Measurements from ENCODE around the gene PLEKHA1.

Gene PLEKHA1

DNA sequence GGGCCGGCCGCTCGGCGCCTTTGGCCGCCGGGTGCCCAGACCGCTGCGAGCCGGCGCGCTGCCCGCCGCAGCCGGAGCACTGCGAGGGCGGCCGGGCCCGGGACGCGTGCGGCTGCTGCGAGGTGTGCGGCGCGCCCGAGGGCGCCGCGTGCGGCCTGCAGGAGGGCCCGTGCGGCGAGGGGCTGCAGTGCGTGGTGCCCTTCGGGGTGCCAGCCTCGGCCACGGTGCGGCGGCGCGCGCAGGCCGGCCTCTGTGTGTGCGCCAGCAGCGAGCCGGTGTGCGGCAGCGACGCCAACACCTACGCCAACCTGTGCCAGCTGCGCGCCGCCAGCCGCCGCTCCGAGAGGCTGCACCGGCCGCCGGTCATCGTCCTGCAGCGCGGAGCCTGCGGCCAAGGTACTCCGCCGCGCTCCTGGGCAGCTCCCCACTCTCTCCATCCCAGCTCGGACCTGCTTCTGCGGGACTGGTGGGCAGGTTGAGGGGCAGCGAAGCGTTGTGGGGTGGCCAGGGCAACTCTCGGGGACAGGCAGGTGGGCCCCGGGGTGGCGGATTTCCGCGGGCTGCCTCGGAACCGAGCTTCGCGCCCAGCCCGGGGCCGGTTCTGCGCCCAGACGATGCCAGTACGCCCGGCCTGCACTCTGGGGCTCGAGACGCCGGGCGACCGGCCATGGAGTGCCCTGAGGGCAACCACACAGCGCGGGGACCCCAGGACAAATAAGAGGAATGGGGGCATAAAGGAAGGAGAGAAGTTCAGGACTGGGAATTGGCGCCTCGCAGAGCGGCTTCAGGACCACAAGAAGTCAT lies 87.4 kb downstream of the PLEKHA1 start:
- no peak for DNase-seq (ENCODE audit: low spot score)

DNA sequence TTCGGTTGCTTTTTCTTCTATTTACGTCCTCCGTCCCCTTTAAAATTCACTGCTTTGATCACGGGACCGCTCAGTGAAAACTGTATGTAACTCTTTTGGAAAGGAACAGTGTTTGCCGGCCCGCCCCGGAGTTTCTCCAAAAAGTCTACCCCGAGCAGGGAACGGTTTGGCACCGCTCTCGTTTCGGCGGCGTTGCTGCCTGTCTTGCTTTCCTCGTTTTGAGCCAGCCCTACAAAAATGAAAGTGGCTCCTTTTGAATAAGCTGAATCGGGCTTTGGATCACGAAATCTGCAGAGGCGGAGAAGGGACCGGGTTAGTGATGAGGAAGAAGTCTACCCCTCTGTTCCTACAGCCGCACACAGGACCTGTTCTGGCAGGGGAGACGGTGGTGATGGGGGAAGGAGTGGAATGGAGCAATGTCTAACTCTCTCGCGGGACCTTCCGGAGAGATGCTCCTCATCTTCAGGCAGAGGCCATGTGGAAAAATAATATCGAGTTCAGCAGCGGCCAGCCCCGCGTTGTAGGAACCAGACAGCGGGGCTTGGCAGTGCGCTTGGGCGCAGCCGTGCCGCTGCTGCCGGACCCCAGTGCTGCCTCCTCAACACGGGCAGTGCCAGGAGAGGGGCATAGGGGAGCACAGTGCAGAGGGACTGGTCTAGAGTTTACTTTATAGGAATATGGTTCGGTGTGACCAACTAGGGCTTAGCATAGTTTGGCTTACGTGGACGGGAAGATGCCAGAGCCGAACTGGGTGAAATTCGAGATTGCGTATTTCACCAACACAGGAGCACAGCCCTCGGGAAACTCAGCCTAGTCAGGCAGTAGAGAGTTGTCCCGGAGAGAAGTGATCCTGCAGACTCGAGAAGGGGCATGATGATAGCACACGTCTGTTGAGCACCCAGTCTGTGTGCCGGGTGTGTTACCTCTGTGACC lies 88.3 kb downstream of the PLEKHA1 start:
- no peak for DNase-seq (ENCODE audit: low spot score)

DNA sequence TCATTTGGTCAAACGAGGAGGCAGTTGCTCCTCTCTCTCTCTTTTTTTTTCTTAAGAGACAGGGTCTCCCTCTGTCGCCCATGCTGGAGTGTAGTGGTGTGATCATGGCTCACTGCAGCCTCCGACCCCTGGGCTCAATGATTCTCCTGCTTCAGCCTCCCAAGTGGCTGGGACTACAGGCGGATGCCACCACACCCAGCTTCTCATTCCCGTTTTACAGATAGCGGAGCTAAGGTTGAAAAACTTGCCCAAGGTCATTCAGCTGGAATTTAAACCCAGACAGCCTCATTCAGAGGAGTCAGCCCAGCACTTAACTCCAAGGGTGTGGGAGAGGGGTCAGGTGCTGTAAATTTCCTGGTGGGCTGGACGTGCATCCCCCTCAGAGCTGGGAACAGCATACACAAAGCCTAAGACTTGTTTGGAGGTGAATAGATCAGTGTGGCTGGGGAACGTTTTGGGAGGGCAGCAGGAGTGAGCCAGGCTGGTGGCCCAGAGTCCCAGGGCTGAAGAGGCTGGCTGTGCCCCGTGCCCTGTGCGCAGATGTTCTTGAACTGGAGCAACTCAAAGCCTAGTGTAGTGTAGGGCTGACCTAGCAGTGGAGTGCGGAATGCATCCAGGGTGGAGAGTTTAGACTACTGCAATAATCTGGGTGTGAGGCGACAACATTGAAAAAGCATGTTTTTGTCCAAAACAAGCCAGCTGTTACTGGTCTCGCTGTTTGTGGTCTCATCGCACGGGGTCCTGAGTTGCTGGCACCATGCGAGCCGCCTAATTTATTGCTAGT lies 89.2 kb downstream of the PLEKHA1 start:
- DNase-seq (ENCODE audit: low spot score), result no peak

DNA sequence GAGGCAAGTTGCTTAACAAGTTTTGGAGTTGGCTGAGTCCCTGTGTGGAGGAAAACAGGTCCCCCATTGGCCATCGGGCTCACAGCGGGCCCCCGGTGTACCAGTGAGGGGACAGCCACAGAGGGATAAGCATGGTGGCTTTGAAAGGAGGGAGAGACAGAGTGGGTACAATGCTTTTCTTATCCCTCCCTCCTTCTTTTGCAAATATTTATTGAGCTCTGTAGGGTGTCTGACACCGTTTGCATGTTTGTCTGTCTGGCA lies 89.7 kb downstream of the PLEKHA1 start:
- DNase-seq (ENCODE audit: low spot score), result no peak

DNA sequence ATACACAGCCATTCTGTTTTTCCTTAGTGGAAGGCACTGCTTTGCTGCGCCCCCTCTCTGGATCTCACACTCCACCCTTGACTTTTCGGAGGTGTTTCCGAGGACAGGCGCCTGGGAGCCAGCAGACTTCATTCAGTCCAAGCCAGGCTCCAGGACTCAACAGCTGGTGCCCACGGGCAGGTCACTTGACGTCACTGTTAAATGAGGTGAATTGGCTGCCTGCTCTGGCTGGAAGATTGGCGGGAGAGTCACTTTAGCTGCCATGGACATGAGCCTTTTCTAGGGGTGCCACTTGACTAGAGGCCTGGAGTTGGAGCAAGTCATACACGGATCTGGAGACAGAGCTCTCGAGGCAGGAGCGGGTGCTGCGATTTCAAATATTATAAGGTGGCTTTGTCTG lies 90.1 kb downstream of the PLEKHA1 start:
- no peak for DNase-seq (ENCODE audit: low spot score)

DNA sequence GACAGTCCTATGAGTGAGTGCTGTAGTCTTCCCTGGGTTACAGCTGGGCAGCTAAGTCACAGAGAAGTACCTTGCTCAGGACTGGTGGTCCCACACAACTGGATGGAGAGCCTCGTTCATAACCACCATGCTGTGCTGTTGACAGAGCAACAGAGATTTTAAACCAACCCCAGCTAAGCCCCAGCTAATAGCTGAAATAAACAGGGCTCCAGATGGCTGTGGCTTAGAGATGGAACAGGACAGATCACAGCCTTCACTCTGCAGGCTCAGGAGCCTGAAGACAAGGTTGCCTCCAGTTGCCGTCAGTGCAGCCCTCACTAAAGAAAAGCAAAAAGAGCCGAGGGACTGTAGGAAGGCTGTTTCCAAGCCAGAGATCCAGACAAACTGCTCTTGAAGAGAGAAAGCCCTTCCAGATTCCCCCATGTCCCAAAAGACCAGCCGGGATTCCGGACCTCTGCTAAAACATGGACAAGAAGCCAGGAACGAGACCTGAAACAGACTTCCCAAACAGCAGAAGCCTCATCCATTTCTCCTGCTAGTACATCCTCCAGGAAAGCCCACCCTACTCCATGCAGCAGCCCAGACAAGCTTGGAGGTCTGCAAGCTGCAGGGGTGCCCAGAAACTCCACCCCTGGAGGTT lies 91.0 kb downstream of the PLEKHA1 start:
- no peak for DNase-seq (ENCODE audit: low spot score)

DNA sequence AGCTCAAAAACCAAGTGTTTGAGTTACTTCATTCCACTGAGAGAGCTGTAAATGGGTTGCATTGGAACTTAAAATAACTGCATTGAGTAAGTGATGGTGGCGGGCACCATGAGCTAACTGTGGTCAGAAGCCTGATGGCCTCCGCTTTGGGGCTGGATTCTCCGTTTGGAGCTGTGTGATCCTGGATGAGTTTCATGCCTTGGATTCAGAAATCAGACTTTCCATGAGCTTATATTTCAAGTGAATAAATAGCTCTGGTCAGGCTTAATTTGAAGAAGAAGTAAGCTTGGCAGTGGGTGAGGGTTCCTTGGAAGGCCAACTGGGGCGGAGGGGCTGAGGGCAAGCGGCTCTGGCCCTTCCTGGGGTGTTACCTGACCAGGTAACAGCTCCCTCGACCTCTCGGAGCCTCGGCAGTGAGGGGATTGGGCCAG lies 92.5 kb downstream of the PLEKHA1 start:
- no peak for DNase-seq (ENCODE audit: low spot score)

DNA sequence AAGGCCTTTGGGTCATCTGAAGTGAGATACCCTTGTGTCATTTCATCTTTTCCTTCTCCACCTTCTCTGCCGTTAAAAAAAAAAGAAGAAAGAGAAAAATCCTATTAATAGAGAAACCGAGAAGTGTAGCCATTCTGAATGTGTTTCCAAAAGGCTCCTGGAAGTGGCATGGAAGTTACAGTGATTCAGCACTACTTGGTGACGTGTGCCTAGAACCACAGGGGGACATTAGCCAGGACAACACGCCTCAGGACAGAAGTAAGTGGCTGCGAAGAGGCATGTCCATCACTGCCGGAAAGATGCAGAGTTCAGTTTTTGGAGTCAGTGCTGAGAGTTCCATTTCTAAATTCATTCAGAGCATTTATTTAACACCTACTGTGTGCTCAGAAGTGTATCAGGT lies 93.2 kb downstream of the PLEKHA1 start:
- no peak for DNase-seq (ENCODE audit: low spot score)

DNA sequence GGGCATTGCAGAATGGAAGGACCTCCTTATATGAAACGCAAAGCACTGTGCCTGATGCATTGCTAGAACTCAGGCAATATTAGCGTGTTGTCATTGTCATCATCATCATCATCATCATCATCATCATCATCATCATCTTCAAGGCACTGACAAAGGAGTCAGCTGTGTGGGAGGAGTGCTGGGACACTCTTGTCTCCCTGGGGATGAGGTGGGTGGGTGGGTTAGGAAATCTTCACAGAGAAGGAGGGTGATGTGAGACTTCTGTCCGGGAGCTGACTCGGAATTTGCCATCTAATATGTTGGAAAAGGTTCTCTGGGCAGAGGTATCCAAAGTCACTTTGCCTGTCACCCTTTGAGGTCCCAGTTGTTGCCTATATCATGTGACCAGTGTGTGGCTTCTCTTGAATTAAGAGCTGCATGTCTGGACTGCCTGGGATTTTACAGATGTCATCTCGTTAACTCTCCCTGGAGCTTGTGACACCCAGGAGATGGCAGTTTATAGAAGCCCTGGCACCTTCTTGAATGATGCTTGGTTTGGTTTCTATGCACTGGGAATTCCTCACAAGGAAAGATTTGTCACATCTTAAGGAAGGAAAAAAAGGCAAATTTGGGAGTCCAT lies 93.9 kb downstream of the PLEKHA1 start:
- DNase-seq (ENCODE audit: low spot score), result no peak

DNA sequence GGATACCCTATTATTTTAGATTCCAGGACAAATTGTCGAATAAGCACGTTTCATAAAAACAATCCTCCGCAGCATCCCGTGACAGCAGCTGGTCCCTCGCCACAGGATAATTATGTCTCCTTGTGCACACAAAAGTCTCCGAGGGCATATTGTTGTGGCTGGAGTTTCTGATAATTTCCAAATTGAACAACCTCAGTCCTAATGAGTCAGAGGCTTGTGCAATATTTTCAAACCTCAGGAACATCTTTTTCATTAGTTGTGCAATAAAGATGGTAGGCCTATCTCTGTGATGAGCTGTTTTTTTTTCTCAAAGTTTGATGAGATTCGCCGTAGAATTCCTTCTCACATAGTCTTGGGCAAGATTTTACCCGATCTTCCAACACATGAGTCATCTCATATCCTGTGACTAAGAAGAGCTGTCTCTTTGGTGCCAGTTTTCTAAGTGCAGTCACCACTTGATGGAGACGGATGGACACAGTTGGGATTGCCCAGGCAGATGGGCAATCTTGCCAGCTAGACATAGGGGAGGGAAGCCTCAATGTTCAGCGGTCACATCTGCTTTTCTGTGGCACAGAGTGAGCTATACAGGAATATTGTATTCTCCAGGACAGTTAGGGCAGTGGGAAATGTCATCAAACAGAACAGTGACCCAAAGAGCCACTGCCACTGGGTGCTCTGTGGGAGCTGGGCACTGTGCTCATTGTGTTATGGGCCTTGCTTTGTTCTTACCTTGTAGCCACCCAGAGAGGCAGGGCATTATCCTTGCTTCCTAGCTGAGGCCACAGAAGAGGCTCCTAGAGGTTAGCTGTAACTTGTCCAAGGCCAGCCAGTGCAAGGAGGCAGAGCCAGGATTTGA lies 94.6 kb downstream of the PLEKHA1 start:
- no peak for DNase-seq (ENCODE audit: low spot score)

DNA sequence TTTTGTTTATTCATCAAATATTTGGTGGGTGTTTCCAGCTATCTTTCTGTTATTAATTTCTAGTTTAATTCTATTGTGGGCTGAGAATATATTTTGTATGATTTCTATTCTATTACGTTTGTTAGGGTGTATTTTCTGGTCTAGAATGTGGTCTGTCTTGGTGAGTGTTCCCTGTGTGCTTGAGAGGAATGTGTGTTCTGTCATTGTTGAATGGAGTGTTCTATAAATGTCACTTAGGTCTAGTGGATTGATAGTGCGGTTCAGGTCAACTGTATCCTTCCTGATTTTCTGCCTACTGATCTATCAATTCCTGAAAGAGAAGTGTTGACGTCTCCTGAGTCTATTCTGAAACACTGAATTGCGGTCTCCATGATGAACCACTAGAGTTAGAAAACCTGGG lies 95.3 kb downstream of the PLEKHA1 start:
- DNase-seq (ENCODE audit: low spot score), result no peak

DNA sequence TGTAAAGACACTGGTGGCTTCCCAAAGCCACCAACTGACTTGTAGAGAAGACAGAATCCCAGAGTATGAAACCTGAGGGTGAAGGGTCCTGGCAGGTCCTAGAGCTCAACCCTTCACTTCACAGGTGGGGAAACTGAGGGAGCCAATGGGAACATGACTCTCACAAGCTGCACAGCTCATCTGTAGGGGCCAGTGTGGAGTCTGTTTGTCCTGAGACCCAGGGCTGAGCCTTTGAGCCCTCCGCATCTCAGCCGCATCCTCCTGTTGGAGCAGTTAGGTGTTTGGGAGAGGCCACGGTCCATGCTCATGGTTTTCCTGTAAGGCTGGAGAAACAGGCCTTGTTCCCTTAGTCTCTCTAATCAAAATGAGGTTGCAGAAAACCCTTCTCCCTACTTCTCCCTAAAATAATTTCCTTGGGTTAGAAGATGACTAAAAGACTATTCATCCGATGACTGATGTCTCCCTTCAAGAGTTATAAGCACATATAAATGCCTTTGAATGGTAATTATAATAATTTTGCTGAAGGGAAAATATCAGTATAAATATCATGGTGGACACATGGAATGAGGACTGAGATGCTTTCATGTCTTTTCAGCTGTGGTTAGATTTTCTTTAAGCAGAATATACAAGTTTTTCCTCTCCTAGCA lies 97.1 kb downstream of the PLEKHA1 start:
- no peak for DNase-seq (ENCODE audit: low spot score)

DNA sequence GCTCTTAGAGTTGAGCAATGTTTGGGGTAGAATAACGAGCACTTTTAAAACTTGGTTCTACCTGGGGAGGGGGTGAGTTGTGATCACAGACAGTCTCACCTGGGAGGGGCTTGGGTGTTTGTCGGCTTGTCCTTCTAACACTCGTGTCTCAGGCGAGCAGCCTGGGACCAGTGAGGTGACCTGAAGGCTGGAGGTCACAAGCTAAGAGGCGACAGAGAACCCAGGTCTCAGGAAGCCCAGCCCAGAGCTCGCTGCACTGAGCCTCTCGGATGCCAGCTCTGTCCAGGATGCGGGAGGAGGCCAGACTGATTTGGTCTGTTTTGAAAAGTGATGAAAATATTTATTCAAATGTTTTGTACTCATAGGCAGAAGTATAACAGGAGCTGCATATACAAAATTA lies 98.6 kb downstream of the PLEKHA1 start:
- DNase-seq (ENCODE audit: low spot score), result no peak

DNA sequence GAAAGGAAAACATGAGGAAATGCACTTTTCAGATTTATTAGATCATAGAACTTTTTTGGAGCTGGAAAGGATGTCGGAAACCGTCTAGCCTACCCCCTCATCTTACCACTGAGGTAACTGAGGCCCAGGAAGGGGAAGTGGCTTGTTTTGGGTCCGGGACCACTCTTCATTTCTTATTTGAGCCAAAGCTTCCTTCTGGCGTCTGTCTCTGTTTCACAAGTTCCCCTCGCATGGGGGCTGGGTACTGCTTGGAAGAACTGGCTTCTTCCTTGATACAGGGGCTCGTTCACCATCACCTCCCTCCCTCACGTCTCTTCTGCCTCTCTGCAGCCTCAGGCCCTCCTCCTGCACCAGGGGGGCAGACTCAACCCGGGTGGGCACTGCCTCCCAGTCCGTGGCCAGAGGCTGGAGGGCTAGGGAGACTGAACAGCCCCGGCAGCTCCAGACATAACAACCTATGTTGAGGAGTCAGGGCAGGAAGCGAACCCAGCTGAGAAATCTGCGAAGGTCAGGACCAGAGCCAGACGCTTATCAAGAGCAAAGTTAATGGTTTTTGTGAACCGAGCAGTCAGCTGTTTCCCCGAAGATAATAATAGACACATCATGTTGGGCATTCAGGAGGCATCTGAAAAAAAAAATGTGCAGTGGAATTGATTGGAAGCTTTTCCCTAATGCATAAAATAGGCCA lies 99.8 kb downstream of the PLEKHA1 start:
- no peak for DNase-seq (ENCODE audit: low spot score)

DNA sequence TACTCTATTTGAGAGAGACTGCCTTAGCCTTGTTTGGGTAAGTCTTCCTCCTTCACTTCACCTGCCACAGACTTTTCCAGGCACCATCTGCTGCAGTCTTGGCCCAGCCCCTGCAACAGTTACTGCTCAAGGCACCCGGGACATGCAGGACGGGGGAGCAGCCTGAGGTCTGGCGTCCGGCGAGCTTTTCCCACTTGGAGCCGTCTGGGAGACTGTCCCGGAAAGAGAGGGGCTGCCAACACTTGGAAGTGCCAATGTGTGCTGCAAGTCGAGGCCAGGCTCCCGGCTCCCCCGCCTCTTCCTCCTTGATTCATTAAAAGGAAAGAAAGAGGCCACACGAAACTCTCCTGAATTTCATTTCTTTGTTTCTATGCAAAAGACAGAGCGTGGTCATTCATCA lies 100.6 kb downstream of the PLEKHA1 start:
- no peak for DNase-seq (ENCODE audit: low spot score)

DNA sequence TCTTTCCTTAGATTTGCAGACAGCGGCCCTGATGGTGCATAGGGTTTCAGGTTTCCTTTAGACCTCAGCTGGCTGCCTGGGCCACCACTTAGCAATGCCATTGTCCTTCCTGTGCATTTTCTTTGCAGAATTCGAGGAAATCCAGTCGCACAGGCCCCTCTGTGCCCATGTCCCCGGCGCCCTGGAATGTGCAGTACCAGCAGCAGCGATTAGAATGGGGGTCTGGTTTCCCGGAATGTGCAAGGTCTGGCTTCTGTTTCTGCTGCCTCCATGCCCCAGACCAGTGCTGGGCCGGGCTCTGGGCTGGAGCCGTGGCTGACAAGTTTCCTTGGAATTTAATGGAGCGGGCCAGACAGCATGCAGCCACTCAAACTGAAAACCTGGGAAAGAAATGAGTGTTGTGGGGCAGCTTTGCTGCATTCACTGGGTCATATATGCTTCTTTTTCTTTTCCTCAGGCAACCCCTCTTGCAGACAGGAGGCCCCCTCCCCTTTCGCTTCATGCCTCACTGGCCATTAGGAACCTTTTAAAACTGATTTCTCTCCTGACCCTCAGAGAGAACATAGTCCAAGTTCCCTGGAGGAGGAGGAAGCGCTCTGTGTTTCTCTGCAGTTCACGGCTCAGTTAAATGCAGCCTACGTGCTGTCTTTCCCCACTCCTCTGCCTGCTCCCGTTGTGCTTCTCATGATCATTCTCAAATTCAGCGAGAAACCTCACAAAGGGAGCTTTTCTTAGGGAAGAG lies 101.3 kb downstream of the PLEKHA1 start:
- no peak for DNase-seq (ENCODE audit: low spot score)

DNA sequence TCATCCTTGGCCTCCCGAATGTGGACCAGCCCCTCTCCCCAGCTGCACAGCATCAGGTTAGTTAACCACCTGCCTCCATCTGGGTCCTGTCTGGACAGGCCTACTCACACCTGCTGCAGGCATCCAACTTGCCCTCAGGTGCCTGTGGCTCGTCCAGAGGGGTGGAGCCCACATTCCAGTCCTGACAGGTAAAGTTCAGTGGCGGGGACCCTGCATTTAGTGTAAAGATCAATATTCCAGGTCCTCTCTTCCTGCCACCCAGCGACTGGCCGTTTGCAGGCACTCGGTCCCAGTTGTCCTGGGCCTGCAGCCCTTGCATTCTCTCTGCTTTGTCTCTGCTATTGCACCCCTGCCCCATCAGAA lies 101.8 kb downstream of the PLEKHA1 start:
- no peak for DNase-seq (ENCODE audit: low spot score)

DNA sequence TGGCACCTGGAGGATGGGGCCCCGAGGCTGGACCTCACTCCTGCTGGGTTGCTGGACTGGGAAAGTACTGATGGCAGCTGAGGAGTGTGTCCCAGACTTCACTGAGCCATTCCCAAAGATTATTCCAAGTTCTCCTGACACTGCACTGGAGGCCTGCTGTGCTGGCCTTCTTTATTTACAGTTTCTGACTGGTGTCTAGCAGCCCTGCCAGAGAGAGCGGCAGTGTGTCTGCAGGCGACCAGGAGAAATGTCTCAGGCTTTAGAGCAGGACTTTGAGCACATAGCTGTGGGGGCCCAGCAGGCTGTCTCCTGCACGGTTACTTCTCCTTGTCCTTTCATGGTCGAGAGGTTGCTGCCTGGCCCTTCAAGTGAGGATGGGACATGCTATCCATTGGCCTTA lies 102.9 kb downstream of the PLEKHA1 start:
- DNase-seq (ENCODE audit: low spot score), result no peak

DNA sequence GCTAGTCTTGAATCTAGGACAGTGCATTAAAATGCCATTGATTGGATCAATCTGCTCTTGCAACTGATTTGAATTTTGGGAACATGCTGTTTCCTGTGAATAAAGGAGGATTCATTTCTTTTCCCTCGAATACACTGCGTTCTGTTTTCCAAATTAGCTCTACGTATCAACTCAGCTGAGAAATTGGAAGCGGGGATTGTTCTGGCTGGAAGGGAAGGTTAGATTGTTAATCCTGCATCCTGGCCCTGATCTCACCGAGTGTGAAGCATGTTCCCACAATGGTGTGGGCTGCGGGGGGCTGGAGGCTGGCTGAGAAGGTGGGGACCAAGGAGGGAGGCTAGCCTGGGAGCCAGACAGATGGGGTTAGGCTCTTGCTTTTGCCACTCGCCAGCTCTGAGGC lies 104.5 kb downstream of the PLEKHA1 start:
- DNase-seq (ENCODE audit: low spot score), result no peak

All from hematopoietic multipotent progenitor cell treated with erythropoietin and hydrocortisone succinate and interleukin-3 and kit ligand, for 15 days (in vitro differentiated cells).